H54 (cell line): ENCODE results near the gene EPOP.
"Not testable (repeated sequence)": the region's sequence is repeated elsewhere in the genome, so short reads cannot be mapped to it uniquely, and the experiment has no call there.

Source experiments
- DNase-seq: peaks from one replicate; pipeline ENCODE4 v3.0.0; 2011; ENCODE audit warnings: low spot score, mixed read lengths; ENCODE audit not compliant: insufficient read length
- FAIRE-seq: peaks from 3 replicates; lab custom pipeline; 2011; peaks lifted over from hg19 to GRCh38; lab: Jason Lieb, UNC
- POLR2A ChIP-seq: IDR thresholded peaks from 2 replicates; pipeline ENCODE4 v1.6.1; 2011; ENCODE audit warnings: low read depth, mild to moderate bottlenecking, low read length

Gene EPOP

DNA sequence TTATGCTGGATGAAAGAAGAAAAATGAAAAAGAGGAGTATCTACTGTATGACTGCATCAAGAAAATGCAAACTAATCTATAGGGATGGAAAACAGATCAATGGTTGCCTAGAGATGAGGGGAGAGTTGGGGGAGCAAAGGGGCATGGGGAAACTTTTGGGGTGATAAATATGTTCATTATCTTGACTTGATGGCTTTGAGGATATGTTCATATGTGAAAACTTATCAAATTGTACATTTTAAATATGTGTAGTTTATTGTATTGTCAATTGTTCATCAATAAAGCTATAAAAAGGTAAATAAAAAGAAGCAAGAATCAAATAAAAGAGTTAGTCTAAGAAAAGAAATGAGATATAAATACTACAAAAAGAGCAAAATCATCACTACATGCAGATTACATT is 49.3 kb downstream of the EPOP start:
- no peak for TF ChIP-seq POLR2A
- DNase-seq, result no peak
- no peak for FAIRE-seq

DNA sequence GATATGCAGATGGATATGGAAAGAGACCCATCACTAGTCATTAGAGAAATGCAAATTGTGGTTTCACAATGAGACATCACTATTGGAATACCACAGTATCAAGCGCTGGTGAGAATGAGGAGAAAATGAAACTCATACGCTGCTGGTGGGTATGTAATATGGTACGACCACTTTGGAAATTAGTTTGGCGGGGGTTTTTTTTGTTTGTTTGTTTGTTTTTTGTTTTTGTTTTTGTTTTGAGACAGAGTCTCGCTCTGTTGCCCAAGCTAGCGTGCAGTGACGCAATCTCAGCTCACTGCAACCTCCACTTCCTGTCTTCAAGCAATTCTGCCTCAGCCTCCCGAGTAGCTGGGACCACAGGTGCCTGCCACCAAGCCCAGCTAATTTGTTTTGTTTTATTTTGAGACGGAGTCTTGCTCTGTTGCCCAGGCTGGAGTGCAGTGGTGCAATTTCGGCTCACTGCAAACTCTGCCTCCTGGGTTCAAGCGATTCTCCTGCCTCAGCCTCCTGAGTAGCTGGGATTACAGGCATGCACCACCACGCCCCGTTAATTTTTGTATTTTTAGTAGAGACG is 49.9 kb downstream of the EPOP start:
- not testable (repeated sequence) for FAIRE-seq, DNase-seq
